ENCODE results near the gene WSCD1.

Gene WSCD1

DNA sequence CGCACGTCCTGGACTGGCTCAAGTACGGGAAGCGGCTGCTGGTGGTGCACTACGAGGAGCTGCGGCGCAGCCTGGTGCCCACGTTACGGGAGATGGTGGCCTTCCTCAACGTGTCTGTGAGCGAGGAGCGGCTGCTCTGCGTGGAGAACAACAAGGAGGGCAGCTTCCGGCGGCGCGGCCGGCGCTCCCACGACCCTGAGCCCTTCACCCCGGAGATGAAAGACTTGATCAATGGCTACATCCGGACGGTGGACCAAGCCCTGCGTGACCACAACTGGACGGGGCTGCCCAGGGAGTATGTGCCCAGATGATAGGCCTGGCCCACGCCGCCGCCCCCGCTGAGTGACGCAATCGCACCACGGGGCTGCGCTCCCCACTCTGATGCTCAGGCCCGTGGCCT, 50.2 kb downstream of the WSCD1 start:
- H3K27ac ChIP-seq, result no peak overlapping the region
- no peak for TF ChIP-seq ZFX (IDR thresholded peaks at IDR 0.05; ENCODE audit: borderline replicate concordance)
- TF ChIP-seq, protein P1, sequence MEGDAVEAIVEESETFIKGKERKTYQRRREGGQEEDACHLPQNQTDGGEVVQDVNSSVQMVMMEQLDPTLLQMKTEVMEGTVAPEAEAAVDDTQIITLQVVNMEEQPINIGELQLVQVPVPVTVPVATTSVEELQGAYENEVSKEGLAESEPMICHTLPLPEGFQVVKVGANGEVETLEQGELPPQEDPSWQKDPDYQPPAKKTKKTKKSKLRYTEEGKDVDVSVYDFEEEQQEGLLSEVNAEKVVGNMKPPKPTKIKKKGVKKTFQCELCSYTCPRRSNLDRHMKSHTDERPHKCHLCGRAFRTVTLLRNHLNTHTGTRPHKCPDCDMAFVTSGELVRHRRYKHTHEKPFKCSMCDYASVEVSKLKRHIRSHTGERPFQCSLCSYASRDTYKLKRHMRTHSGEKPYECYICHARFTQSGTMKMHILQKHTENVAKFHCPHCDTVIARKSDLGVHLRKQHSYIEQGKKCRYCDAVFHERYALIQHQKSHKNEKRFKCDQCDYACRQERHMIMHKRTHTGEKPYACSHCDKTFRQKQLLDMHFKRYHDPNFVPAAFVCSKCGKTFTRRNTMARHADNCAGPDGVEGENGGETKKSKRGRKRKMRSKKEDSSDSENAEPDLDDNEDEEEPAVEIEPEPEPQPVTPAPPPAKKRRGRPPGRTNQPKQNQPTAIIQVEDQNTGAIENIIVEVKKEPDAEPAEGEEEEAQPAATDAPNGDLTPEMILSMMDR (IDR thresholded peaks at IDR 0.05), result no peak

DNA sequence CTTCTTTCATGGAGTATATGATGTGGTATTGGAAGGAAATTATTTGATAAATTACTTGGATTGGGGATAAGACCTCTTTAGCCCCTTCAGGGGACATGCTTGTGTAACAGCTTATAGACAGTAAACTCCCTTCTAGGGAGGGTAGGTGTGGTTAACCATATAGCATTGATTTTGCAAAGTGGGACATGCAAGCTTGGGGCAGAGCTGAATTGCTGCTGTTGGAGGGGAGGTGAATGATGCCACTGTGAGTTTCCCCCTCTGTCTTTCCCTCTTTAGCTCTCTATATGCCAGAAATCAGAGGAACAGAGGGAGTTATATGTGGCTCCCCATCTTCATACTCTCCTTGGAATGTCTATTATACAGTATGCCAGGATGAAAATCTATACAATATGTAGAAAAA, 54.7 kb downstream of the WSCD1 start:
- no peak for TF ChIP-seq ZFX (IDR thresholded peaks at IDR 0.05; ENCODE audit: borderline replicate concordance)
- TF ChIP-seq, protein P1 (IDR thresholded peaks at IDR 0.05), result no peak
- no peak overlapping the region for H3K27ac ChIP-seq

DNA sequence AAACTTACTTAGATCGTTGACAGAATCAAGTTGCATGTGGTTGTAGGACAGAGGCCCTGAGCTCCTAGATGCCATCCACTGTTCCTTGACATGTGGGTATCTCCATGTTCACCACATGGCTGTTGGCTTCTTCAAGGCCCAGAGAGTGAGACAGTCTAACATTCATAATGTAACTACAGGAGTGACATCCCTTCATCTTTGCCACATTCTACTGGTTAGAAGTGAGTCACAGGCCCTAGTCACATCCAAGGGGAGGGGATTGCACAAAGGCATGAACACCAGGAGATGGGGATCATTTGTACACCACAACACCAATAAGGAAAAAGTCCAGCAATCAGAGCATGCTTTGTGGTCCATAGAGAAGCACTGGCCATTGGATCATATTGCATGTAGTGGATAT, 56.6 kb downstream of the WSCD1 start:
- no peak overlapping the region for H3K27ac ChIP-seq
- no peak for TF ChIP-seq ZFX (IDR thresholded peaks at IDR 0.05; ENCODE audit: borderline replicate concordance)

DNA sequence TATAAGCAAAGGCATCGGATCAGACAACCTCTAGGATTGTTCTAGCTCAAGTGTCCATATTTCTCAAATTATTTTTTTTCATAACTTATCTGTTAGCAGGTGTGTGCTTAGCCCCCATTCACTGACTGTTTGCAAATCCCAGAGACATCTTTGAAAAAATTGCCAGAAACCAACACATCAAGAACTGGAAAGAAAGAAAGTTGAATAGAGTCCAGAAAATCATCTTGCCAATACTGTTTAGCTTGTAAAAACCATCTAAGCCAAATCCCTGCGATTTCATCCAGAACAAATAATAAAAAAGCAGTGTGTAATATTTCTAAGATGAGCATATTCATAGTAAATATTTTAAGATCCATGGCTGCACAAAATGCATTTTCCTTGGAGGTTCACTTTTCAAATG, 64.5 kb downstream of the WSCD1 start:
- TF ChIP-seq, protein P1 (IDR thresholded peaks at IDR 0.05), result no peak
- TF ChIP-seq ZFX (IDR thresholded peaks at IDR 0.05; ENCODE audit: borderline replicate concordance), result no peak

DNA sequence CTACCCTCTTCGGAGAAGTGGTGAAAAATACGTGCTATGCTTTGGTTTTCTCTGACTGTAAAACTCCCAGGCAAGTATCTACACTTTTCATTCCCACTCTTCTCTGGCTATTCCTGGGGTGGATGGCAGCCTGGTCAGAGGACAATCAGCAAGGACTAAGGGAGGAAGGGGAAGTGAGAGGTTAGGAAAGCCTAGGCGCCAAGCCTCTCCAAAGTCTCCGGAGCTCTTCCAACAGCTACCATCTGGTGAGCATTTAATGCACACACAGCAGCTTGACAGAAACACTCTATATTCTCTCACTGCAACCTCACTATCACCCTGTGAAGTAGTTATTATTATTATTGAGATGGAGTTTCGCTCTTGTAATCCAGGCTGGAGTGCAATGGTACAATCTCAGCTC, 65.1 kb downstream of the WSCD1 start:
- TF ChIP-seq, protein P1 (IDR thresholded peaks at IDR 0.05), result no peak
- TF ChIP-seq ZFX (IDR thresholded peaks at IDR 0.05; ENCODE audit: borderline replicate concordance), result no peak

More for the DNA sequence above, 64.5 kb downstream of the WSCD1 start:
- no peak overlapping the region for H3K27ac ChIP-seq

DNA sequence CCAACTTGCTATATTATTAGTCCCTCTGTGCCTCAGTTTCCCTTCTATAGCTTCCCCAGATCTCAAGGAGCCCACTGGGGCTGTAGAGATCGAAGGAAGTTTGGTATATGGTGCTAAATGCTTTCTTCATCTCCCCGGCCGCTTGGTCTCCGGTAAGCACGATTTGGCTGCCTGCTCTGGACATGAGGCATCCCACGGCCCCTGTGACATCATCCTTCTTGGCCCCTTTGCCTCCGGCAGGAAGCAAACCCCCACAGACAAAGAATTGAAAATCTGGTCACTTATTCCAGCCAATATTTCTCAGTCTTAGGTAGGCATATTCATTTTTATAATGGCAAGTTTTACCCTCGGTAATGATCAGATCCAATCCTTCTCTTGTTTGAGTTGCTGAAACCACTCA, 65.8 kb downstream of the WSCD1 start:
- TF ChIP-seq, protein P1 (IDR thresholded peaks at IDR 0.05), result no peak
- no peak for TF ChIP-seq ZFX (IDR thresholded peaks at IDR 0.05; ENCODE audit: borderline replicate concordance)

More for the DNA sequence above, 65.1 kb downstream of the WSCD1 start:
- H3K27ac ChIP-seq, result no peak overlapping the region

DNA sequence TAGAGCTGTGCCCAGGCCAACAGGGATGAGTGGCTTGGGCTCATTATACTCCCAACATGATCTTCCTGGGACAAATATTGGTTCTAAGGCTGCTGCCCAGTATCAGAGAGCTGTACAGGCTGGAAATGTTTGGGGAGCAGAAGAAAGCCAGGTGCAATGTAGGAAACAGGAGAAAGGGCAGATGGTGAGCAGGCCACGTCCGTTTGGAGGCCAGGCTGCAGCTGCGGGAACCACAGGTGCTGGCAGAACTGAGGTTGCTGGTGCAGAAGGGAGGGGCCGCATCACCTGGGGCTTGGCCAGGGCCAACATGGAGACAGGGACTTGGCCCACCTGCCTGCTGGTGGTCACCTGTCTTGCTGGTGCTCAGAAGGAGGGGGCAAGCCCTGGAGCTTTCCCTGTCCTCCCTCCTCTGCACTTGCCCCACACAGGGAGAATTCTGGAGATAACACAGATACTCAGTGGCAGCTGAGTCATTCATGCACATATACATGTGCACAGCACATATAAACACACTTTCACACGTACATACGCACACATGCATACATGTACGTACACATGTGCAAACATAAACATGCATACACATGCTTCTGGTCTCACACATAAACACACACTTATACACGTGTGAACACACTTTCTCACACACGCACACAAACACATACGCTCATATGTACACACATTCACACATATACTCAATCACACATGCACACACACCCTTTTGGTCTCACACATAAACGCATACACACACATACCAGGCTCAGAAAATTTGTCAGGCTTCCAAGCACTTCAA, 67.7 kb downstream of the WSCD1 start:
- TF ChIP-seq, protein P1 (IDR thresholded peaks at IDR 0.05), result no peak
- no peak for TF ChIP-seq ZFX (IDR thresholded peaks at IDR 0.05; ENCODE audit: borderline replicate concordance)
- no peak overlapping the region for H3K27ac ChIP-seq

More for the DNA sequence above, 65.8 kb downstream of the WSCD1 start:
- H3K27ac ChIP-seq, result no peak overlapping the region

Data from 22Rv1 (cell line).